Measurements from ENCODE around the gene UNKL. TPM values are rescaled to one million over a fixed set of nuclear protein-coding genes. Genes with fewer than 3 reads are reported as not detected.

UNKL gene
- total RNA-seq, 2 donors from 2014 or later: 11.2 to 21.4 TPM

DNA sequence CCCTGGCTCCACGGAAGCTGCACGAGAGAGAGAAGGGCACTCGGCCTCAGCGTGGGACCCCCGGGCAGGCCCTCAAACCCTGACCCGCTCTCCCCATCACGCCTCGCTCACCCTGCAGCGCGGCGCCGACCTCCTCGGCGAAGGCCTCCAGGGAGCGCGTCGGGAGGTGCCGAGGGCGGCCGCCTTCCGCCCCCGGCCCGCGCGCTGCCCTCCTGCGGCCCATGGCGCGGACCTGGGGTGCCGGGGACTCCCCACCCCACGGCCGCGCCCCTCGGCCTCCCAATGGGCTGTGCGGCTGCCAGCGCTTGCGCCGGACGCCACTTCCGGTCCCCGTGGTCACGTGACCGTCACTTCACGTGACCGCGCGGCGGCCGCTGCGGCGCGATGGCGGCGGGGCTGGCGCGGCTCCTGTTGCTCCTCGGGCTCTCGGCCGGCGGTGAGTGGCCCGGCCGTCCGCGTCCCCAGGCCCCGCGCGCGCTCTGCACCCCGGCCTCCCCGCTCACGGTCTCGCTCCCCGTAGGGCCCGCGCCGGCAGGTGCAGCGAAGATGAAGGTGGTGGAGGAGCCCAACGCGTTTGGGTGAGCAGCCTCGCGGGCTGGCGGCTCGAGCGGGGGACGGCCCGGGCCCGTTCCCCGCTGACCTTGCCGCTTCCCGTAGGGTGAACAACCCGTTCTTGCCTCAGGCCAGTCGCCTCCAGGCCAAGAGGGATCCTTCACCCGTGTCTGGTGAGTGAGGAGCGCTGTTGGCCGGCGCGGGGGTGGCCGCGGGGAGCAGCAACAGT, 62.7 kb downstream of the UNKL start, which contains the start of the genes GNPTG and TSR3:
GNPTG (plus strand) TSS at position 350 of the 781 bp plus-strand sequence; CDS start at position 385, 35 bp downstream.
TSR3 (minus strand) TSS at position 297 of the 781 bp plus-strand sequence; CDS start at position 223, 74 bp downstream.
- Histone ChIP-seq H3K4me1 (peaks cover 40% of the 10 kb centered on the region), H3K27ac (peak within 1 kb of the TSS in 3 of 4 donors; percentile 7 to 71 (median 63)), H3K9me3 (no peaks in the 10 kb centered on the region), H3K27me3 (no peaks in the 10 kb centered on the region), H3K4me3 (peak within 1 kb of the TSS; percentile 89 to 93), H3K36me3 (replicated peaks in 1 of 2; ENCODE audit: insufficient read depth in 1 of 2, low read depth in 2 of 2) (peaks cover 3 to 5% of the 10 kb centered on the region in 2 donors)
- WGBS, 2 donors: 0% methylated on average over 7 to 95 of the region's 98 CpGs
- ATAC-seq: peak; percentile 86
- DNase-seq: peak; percentile 84 to 90 (median 84)
- TF ChIP-seq, protein P1, sequence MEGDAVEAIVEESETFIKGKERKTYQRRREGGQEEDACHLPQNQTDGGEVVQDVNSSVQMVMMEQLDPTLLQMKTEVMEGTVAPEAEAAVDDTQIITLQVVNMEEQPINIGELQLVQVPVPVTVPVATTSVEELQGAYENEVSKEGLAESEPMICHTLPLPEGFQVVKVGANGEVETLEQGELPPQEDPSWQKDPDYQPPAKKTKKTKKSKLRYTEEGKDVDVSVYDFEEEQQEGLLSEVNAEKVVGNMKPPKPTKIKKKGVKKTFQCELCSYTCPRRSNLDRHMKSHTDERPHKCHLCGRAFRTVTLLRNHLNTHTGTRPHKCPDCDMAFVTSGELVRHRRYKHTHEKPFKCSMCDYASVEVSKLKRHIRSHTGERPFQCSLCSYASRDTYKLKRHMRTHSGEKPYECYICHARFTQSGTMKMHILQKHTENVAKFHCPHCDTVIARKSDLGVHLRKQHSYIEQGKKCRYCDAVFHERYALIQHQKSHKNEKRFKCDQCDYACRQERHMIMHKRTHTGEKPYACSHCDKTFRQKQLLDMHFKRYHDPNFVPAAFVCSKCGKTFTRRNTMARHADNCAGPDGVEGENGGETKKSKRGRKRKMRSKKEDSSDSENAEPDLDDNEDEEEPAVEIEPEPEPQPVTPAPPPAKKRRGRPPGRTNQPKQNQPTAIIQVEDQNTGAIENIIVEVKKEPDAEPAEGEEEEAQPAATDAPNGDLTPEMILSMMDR (IDR thresholded peaks at IDR 0.05): peak in 1 of 7 experiments; percentile 24
- peak; percentile 31 to 48 (median 46) for TF ChIP-seq POLR2A (IDR thresholded peaks at IDR 0.05)
- intact Hi-C loops (cut with DNase I): no loop called here

DNA sequence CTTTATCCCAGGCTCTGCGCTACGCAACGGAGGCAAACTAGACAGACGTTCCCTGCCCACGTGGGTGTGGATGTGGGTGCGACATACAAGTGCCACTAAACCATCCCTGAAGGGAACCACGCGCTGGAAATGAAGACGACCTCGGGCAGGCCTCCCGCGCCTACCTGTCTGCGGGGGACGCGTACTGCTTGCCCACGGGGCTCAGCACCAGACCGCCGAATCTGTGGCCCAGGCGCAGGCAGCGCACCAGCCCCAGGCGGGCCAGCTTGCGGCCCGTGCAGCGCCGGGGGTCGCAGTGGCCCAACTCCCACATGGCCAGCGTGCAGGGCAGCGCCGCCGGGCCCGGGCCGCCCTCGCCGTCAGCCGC, 63.3 kb downstream of the UNKL start:
- H3K4me1 ChIP-seq: peaks cover 36% of the 10 kb centered on the region
- H3K27ac ChIP-seq: peak overlapping the region in 2 of 4 donors; percentile 63 to 71
- no peaks in the 10 kb centered on the region for H3K27me3 ChIP-seq
- TF ChIP-seq, protein P1 (IDR thresholded peaks at IDR 0.05): no peak
- TF ChIP-seq POLR2A (IDR thresholded peaks at IDR 0.05): no peak
- ATAC-seq: peak; percentile 3
- DNase-seq: no peak
- intact Hi-C loops (cut with DNase I): no loop called here
- 0% methylated on average over 31 of the region's 35 CpGs; no CpG with 5 or more reads in 1 of the 2 donors for WGBS, 2 donors
- peaks cover 3 to 5% of the 10 kb centered on the region in 2 donors for H3K36me3 ChIP-seq (replicated peaks in 1 of 2; ENCODE audit: insufficient read depth in 1 of 2, low read depth in 2 of 2)
- no peaks in the 10 kb centered on the region for H3K9me3 ChIP-seq
- peak overlapping the region; percentile 89 to 93 for H3K4me3 ChIP-seq

DNA sequence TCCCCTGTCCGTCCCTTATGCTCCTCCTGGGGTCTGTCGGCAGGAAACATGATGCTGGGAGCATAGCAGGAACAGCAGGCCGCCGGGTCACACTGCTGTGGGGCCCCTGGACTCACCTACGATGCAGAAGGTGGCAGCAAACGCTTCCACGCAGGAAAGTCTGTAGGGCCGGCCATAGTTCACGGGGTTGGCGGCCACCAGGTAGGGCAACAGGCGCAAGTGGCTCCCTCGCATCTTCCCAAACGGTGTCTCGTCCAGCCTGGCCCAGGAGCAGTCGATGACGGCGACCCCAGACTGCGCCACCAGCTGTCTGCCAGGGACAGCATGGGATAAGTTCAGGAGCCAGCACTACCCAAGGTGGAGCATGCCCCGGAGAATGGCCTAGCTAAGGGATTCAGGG, 63.8 kb downstream of the UNKL start:
- Histone ChIP-seq H3K27me3 (no peaks in the 10 kb centered on the region), H3K27ac (no peak overlapping the region), H3K36me3 (replicated peaks in 1 of 2; ENCODE audit: insufficient read depth in 1 of 2, low read depth in 2 of 2) (peaks cover 3 to 5% of the 10 kb centered on the region in 2 donors), H3K4me3 (no peak overlapping the region), H3K9me3 (no peaks in the 10 kb centered on the region), H3K4me1 (peaks cover 31% of the 10 kb centered on the region)
- intact Hi-C loops (cut with DNase I): no loop called here
- no peak for DNase-seq
- 55 to 65% methylated on average over 14 to 19 of the region's 19 CpGs for WGBS, 2 donors
- no peak for ATAC-seq
- TF ChIP-seq, protein P1 (IDR thresholded peaks at IDR 0.05): no peak
- no peak for TF ChIP-seq POLR2A (IDR thresholded peaks at IDR 0.05)

DNA sequence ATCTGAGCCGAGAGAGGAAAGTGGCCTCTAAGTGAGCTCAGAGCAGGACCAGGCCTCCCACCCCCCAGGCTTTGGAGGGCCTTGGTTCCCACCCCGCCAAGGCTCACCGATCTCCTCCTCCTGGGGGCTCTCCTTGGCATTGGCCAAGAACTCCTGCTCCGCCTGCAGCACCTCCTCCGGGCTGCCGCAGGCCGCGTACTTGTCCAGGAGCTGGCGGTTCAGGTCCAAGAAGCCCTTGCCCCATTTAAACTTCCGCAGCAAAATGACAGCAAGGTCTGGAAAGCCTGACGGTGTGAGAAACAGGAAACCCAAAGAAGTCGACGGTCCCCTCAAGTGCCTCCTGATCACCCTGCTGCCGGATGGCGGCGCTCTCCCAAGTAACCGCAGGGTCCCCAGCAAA, 64.6 kb downstream of the UNKL start:
- H3K4me1 ChIP-seq: peaks cover 26% of the 10 kb centered on the region
- ATAC-seq (no peak), DNase-seq (no peak)
- H3K36me3 ChIP-seq (replicated peaks in 1 of 2; ENCODE audit: insufficient read depth in 1 of 2, low read depth in 2 of 2): peaks cover 3 to 5% of the 10 kb centered on the region in 2 donors
- no peaks in the 10 kb centered on the region for H3K27me3 ChIP-seq
- no peaks in the 10 kb centered on the region for H3K9me3 ChIP-seq
- WGBS, 2 donors: 94 to 97% methylated on average over 16 of the region's 17 CpGs
- TF ChIP-seq, protein P1 (IDR thresholded peaks at IDR 0.05): no peak
- TF ChIP-seq POLR2A (IDR thresholded peaks at IDR 0.05): no peak
- H3K27ac ChIP-seq: no peak overlapping the region
- intact Hi-C loops (cut with DNase I): no loop called here
- no peak overlapping the region for H3K4me3 ChIP-seq
